ENCODE measurements around the gene RPL21. TPM values are rescaled to one million over a fixed set of nuclear protein-coding genes. Genes with fewer than 3 reads are reported as not detected.

The RPL21 gene
- total and polyA plus RNA-seq, 2 experiments from 2014 or later = 358 to 960 TPM

DNA sequence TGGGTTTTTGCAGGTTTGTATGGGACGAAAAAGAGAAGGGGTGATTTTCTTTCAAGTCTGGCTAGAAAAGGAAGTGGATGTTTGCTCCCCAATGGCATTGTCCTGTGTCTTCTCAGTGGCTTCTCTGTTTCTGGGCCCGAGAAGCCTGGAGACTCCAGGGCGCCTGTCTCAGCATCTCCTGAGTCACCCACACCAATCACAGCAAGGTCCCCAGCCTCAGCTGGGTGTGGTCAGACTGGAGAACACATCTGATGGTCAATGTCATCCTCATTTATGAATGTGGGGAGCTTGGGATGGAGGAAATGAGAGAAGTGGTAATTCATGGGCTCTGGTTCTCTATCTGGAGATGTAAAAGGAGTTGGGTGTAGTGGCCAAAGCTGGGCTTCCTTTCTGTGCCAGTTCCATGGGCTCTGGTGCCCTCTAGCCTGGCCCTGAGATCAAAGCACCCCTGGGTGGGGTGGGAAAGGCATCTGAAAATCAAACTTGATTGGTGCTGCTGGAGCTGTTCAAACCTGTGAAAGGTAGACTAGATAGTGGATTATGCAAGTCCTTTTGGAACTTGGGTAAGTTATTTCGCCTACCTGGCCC lies 32.6 kb downstream of the RPL21 start:
- no peak for DNase-seq (ENCODE audit: low spot score)
- TF ChIP-seq EZH2phosphoT487 (IDR thresholded peaks at IDR 0.05; ENCODE audit: low read depth, severe bottlenecking, unreplicated experiment) (no peak), EZH2 (IDR thresholded peaks at IDR 0.05; ENCODE audit: borderline replicate concordance) (no peak)
- TF ChIP-seq, protein P1, sequence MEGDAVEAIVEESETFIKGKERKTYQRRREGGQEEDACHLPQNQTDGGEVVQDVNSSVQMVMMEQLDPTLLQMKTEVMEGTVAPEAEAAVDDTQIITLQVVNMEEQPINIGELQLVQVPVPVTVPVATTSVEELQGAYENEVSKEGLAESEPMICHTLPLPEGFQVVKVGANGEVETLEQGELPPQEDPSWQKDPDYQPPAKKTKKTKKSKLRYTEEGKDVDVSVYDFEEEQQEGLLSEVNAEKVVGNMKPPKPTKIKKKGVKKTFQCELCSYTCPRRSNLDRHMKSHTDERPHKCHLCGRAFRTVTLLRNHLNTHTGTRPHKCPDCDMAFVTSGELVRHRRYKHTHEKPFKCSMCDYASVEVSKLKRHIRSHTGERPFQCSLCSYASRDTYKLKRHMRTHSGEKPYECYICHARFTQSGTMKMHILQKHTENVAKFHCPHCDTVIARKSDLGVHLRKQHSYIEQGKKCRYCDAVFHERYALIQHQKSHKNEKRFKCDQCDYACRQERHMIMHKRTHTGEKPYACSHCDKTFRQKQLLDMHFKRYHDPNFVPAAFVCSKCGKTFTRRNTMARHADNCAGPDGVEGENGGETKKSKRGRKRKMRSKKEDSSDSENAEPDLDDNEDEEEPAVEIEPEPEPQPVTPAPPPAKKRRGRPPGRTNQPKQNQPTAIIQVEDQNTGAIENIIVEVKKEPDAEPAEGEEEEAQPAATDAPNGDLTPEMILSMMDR (IDR thresholded peaks at IDR 0.05; ENCODE audit: poor library complexity) = no peak
- WGBS (ENCODE audit: low lambda C conversion rate, missing lambda C conversion rate) = 87% methylated on average over 4 of the region's 4 CpGs
- Histone ChIP-seq H4K20me1 (ENCODE audit: insufficient read depth, poor library complexity, severe bottlenecking) (no peaks in the 10 kb centered on the region), H3K4me2 (no peak overlapping the region), H3K36me3 (replicated peaks; ENCODE audit: insufficient read depth, low read depth) (no peaks in the 10 kb centered on the region), H3K4me1 (ENCODE audit: insufficient read depth) (no peaks in the 10 kb centered on the region), H3K27me3 (no peaks in the 10 kb centered on the region), H3K4me3 (no peak overlapping the region), H3K27ac (no peak overlapping the region), H3K79me2 (no peaks in the 10 kb centered on the region), H2AFZ (no peak overlapping the region), H3K9me3 (ENCODE audit: low read depth) (no peaks in the 10 kb centered on the region), H3K9me2 (replicated peaks; ENCODE audit: insufficient read depth) (no peaks in the 10 kb centered on the region)

DNA sequence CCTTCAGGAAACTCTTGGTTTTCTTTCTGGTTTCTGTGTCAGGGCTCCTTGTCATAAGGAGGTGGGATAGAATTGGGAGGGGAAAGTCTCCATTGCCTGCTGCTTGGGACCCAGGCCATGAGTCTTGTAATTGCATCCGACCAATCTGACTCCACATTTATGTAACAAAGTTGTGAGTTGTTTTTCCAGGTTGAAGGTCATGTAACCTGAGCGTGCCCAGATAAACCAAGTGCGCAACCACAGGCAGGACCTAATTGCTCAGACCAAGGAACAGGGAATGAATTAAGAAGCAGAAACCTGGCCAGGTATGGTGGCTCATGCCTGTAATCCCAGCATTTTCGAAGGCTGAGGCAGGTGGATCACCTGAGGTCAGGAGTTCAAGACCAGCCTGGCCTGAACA lies 37.0 kb downstream of the RPL21 start:
- no peak for DNase-seq (ENCODE audit: low spot score)
- Histone ChIP-seq H3K79me2 (no peaks in the 10 kb centered on the region), H2AFZ (no peak overlapping the region), H3K27ac (no peak overlapping the region), H3K4me1 (ENCODE audit: insufficient read depth) (no peaks in the 10 kb centered on the region), H3K9me2 (replicated peaks; ENCODE audit: insufficient read depth) (no peaks in the 10 kb centered on the region), H3K4me2 (no peak overlapping the region), H3K27me3 (no peaks in the 10 kb centered on the region), H3K36me3 (replicated peaks; ENCODE audit: insufficient read depth, low read depth) (no peaks in the 10 kb centered on the region), H4K20me1 (ENCODE audit: insufficient read depth, poor library complexity, severe bottlenecking) (no peaks in the 10 kb centered on the region), H3K9me3 (ENCODE audit: low read depth) (no peaks in the 10 kb centered on the region), H3K4me3 (no peak overlapping the region)
- 89% methylated on average over 4 of the region's 4 CpGs for WGBS (ENCODE audit: low lambda C conversion rate, missing lambda C conversion rate)
- no peak for TF ChIP-seq EZH2 (IDR thresholded peaks at IDR 0.05; ENCODE audit: borderline replicate concordance)
- no peak for TF ChIP-seq EZH2phosphoT487 (IDR thresholded peaks at IDR 0.05; ENCODE audit: low read depth, severe bottlenecking, unreplicated experiment)
- TF ChIP-seq, protein P1 (IDR thresholded peaks at IDR 0.05; ENCODE audit: poor library complexity) = no peak

DNA sequence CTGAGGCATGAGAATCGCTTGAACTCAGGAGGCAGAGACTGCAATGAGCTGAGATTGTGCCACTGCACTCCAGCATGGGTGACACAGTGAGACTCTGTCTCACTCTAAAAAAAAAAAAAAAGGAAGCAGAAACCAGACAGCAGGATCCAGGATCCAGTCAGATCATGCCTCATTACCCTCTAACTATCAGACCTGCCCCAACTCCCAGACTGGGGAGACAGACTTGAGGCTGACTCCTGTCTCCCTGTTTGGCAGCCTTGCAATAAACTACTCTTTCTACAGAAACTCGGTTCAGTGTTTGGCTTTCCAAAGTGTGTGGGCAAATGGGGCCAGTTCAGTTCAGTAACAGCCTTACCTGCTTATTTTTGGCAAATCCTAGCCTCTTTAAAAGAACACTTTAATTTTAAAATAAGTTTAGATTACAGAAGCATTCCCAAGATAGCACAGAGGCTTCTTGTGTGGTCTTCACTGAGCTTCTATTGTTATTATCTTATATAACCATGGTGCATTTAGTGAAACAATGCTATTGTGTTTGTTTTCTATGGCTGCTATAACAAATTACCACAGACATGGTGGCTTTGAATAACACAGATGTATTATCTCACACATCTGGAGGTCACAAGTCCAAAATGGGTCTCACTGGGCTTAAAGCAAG lies 37.8 kb downstream of the RPL21 start:
- Histone ChIP-seq H3K4me3 (no peak overlapping the region), H3K79me2 (no peaks in the 10 kb centered on the region), H3K27ac (no peak overlapping the region), H3K4me1 (ENCODE audit: insufficient read depth) (no peaks in the 10 kb centered on the region), H3K9me2 (replicated peaks; ENCODE audit: insufficient read depth) (no peaks in the 10 kb centered on the region), H4K20me1 (ENCODE audit: insufficient read depth, poor library complexity, severe bottlenecking) (no peaks in the 10 kb centered on the region), H3K27me3 (peaks cover 4% of the 10 kb centered on the region), H2AFZ (no peak overlapping the region), H3K4me2 (no peak overlapping the region), H3K36me3 (replicated peaks; ENCODE audit: insufficient read depth, low read depth) (no peaks in the 10 kb centered on the region), H3K9me3 (ENCODE audit: low read depth) (no peaks in the 10 kb centered on the region)
- DNase-seq (ENCODE audit: low spot score) = no peak
- no peak for TF ChIP-seq EZH2phosphoT487 (IDR thresholded peaks at IDR 0.05; ENCODE audit: low read depth, severe bottlenecking, unreplicated experiment)
- no peak for TF ChIP-seq EZH2 (IDR thresholded peaks at IDR 0.05; ENCODE audit: borderline replicate concordance)
- TF ChIP-seq, protein P1 (IDR thresholded peaks at IDR 0.05; ENCODE audit: poor library complexity) = no peak
- WGBS (ENCODE audit: low lambda C conversion rate, missing lambda C conversion rate) = 68% methylated on average over 2 of the region's 2 CpGs
